AG08395 (cell line): ENCODE data around the gene FBXL7.
A peak's percentile ranks its signal among the peaks of the same experiment; 100 is the strongest.

ENCODE experiments used
- DNase-seq: peaks from one replicate; pipeline ENCODE4 v3.0.0; 2012; ENCODE audit warnings: mixed read lengths, low spot score

FBXL7 gene

GRCh38 chr5:15614679-15615078, 114.7 kb downstream of the FBXL7 start:
- no peak for DNase-seq

GRCh38 chr5:15615859-15616258, 115.9 kb downstream of the FBXL7 start:
- peak; percentile 30 for DNase-seq

- no peak for DNase-seq
Observed at GRCh38 chr5:15618938-15619337, 119.0 kb downstream of the FBXL7 start.

- DNase-seq = peak; percentile 93
Observed at GRCh38 chr5:15620501-15620900, 120.5 kb downstream of the FBXL7 start.

GRCh38 chr5:15621094-15621493, 121.1 kb downstream of the FBXL7 start:
- DNase-seq = peak; percentile 60

GRCh38 chr5:15623794-15624193, 123.8 kb downstream of the FBXL7 start:
- DNase-seq = no peak

GRCh38 chr5:15627109-15627508, 127.1 kb downstream of the FBXL7 start:
- DNase-seq = no peak

GRCh38 chr5:15627647-15628046, 127.7 kb downstream of the FBXL7 start:
- DNase-seq = no peak

GRCh38 chr5:15630441-15630840, 130.5 kb downstream of the FBXL7 start:
- DNase-seq = no peak

GRCh38 chr5:15634591-15635288, 134.8 kb downstream of the FBXL7 start:
- DNase-seq = peak; percentile 30

- no peak for DNase-seq
Observed at GRCh38 chr5:15635289-15635616, 135.3 kb downstream of the FBXL7 start.

GRCh38 chr5:15637345-15637744, 137.4 kb downstream of the FBXL7 start:
- DNase-seq = no peak

- no peak for DNase-seq
Observed at GRCh38 chr5:15637886-15638285, 137.9 kb downstream of the FBXL7 start.

- no peak for DNase-seq
Observed at GRCh38 chr5:15638296-15638695, 138.3 kb downstream of the FBXL7 start.

GRCh38 chr5:15639288-15639687, 139.3 kb downstream of the FBXL7 start:
- no peak for DNase-seq

- no peak for DNase-seq
Observed at GRCh38 chr5:15640116-15640515, 140.1 kb downstream of the FBXL7 start.

- DNase-seq = no peak
Observed at GRCh38 chr5:15643731-15644130, 143.8 kb downstream of the FBXL7 start.

- no peak for DNase-seq
Observed at GRCh38 chr5:15645381-15646160, 145.6 kb downstream of the FBXL7 start.

GRCh38 chr5:15646371-15646770, 146.4 kb downstream of the FBXL7 start:
- peak; percentile 49 for DNase-seq

GRCh38 chr5:15647251-15647650, 147.3 kb downstream of the FBXL7 start:
- DNase-seq = no peak

- no peak for DNase-seq
Observed at GRCh38 chr5:15650266-15650665, 150.3 kb downstream of the FBXL7 start.

GRCh38 chr5:15654779-15655178, 154.8 kb downstream of the FBXL7 start:
- DNase-seq = no peak

- no peak for DNase-seq
Observed at GRCh38 chr5:15655683-15656082, 155.7 kb downstream of the FBXL7 start.

- no peak for DNase-seq
Observed at GRCh38 chr5:15664961-15665360, 165.0 kb downstream of the FBXL7 start.
